Naive B cell (primary cell): ENCODE data around the gene BRF1. TPM values are rescaled to one million over a fixed set of nuclear protein-coding genes. Genes with fewer than 3 reads are reported as not detected.
A peak's percentile ranks its signal among the peaks of the same experiment; 100 is the strongest.

Experiments
- ATAC-seq, 2 donors: fragments of 150-1000 bp; cut with Tn5 transposase; 2 replicates each; pipeline ENCODE4 v1.10.0; 2021; ENCODE audit warnings: low read depth in 2 of 2, mild to moderate bottlenecking in 2 of 2, moderate library complexity in 2 of 2
- DNase-seq: peaks from one replicate; pipeline ENCODE4 v3.0.0; 2022
- H3K27ac Mint-ChIP-seq, 6 donors: one replicate each; pipeline ENCODE4 v1.8.0; 2020 to 2022; ENCODE audit warnings: mild to moderate bottlenecking in 6 of 6, mixed read lengths in 6 of 6, moderate library complexity in 5 of 6, inconsistent platforms in 2 of 6
- H3K27me3 Mint-ChIP-seq, 3 donors: one replicate each; pipeline ENCODE4 v1.8.0; 2021 to 2022; ENCODE audit warnings: mixed read lengths in 3 of 3, mild to moderate bottlenecking in 1 of 3
- H3K36me3 Mint-ChIP-seq, 2 donors: one replicate each; pipeline ENCODE4 v1.8.0; 2020 to 2022; ENCODE audit warnings: mixed read lengths in 2 of 2, inconsistent platforms in 1 of 2, mild to moderate bottlenecking in 1 of 2
- H3K4me1 Mint-ChIP-seq, 3 donors: one replicate each; pipeline ENCODE4 v1.8.0; 2020 to 2022; ENCODE audit warnings: mixed read lengths in 3 of 3, inconsistent platforms in 1 of 3, mild to moderate bottlenecking in 1 of 3, moderate library complexity in 1 of 3
- H3K4me3 Mint-ChIP-seq, 8 donors: one replicate each; pipeline ENCODE4 v1.8.0; 2020 to 2022; ENCODE audit warnings: mild to moderate bottlenecking in 8 of 8, mixed read lengths in 8 of 8, moderate library complexity in 8 of 8, inconsistent platforms in 2 of 8
- H3K9me3 Mint-ChIP-seq, 7 donors: one replicate each; pipeline ENCODE4 v1.8.0; 2020 to 2022; ENCODE audit warnings: mixed read lengths in 7 of 7, mild to moderate bottlenecking in 5 of 7, inconsistent platforms in 2 of 7, moderate library complexity in 1 of 7
- polyA plus RNA-seq, 6 donors: library from polyadenylated mRNA; unstranded; fragments of 300-500 nt; fragmentation: Illumina TruSeq; gene quantifications; one replicate each; pipeline ENCODE4 v1.2.3, GENCODE V29; 2021; ENCODE audit warnings: low read depth in 6 of 6

Gene BRF1
- polyA plus RNA-seq, 6 donors from 2014 or later = 3.1 to 8.9 (median 6.0) TPM

DNA sequence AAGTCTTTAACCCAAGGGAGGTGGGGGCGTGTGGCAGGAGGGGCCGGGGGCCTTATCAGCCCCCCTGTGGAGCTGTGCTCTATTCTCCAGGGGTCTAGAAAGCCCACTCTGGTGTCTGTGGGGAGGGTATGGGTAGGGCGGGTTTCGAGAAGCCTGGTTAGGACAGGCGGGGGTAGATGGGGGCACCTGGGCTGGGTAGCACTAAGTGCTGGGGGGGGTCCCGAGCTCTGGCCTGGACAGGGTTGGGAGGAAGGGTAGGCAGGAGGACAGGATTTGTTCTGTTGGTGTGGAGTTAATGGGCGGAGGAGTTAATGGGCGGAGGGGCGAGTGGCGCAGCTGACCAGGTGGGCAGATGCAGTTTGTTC, 15.8 kb upstream of the BRF1 start:
- H3K4me1 Mint-ChIP-seq = peaks cover 10 to 28% (median 19%) of the 10 kb centered on the region in 3 donors
- H3K4me3 Mint-ChIP-seq = peak overlapping the region in 6 of 8 donors; percentile 16 to 92 (median 90)
- no peaks in the 10 kb centered on the region for H3K27me3 Mint-ChIP-seq
- H3K27ac Mint-ChIP-seq = peak overlapping the region in 2 of 6 donors; percentile 81 to 89
- no peaks in the 10 kb centered on the region for H3K9me3 Mint-ChIP-seq
- ATAC-seq = no peak
- DNase-seq = no peak
- H3K36me3 Mint-ChIP-seq = no peaks in the 10 kb centered on the region

DNA sequence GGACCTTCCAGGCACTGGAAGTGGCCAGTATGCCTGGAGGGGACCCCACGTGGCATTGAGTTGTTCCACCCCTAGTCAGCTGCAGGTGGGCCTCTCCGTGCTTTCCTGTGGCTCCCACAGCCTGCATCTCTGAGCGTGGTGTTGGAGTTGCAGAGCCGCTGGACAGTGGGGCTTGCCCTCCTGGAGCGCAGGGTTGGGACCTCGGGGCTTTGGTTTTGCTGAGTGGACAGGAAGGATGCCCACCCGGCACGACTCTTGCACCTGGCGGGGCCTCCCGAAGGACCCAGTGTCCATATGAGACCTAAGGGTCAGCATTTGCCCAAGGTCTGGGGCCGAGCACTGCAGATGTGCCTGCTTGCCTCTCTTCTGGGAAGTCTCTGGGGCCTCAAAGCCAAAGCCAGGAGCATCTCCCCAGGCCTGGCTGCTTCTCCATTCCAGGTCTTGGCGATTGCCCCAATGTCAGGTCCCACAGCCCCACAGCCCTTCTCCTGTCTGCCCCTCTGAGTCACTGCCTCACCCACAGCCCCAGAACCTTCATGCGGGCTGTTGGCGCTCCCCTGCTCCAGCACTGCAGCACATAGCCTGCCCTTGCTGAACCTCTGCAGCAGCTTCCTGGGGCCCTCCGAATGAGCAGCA, 15.3 kb upstream of the BRF1 start:
- Mint-ChIP-seq H3K27ac (peak overlapping the region in 2 of 6 donors; percentile 81 to 82), H3K27me3 (no peaks in the 10 kb centered on the region), H3K36me3 (no peaks in the 10 kb centered on the region), H3K4me1 (peaks cover 10 to 28% (median 19%) of the 10 kb centered on the region in 3 donors), H3K9me3 (no peaks in the 10 kb centered on the region), H3K4me3 (peak overlapping the region; percentile 82 to 92 (median 90))
- DNase-seq = no peak
- ATAC-seq = no peak

GRCh38 chr14:105315211-105315721, 14.5 kb upstream of the BRF1 start:
- H3K4me1 Mint-ChIP-seq = peaks cover 10 to 28% (median 19%) of the 10 kb centered on the region in 3 donors
- H3K27me3 Mint-ChIP-seq = no peaks in the 10 kb centered on the region
- H3K4me3 Mint-ChIP-seq = peak overlapping the region; percentile 82 to 92 (median 90)
- H3K9me3 Mint-ChIP-seq = no peaks in the 10 kb centered on the region
- peak; percentile 49 to 56 for ATAC-seq
- H3K27ac Mint-ChIP-seq = peak overlapping the region; percentile 39 to 92 (median 86)
- DNase-seq = peak; percentile 67
- no peaks in the 10 kb centered on the region for H3K36me3 Mint-ChIP-seq

DNA sequence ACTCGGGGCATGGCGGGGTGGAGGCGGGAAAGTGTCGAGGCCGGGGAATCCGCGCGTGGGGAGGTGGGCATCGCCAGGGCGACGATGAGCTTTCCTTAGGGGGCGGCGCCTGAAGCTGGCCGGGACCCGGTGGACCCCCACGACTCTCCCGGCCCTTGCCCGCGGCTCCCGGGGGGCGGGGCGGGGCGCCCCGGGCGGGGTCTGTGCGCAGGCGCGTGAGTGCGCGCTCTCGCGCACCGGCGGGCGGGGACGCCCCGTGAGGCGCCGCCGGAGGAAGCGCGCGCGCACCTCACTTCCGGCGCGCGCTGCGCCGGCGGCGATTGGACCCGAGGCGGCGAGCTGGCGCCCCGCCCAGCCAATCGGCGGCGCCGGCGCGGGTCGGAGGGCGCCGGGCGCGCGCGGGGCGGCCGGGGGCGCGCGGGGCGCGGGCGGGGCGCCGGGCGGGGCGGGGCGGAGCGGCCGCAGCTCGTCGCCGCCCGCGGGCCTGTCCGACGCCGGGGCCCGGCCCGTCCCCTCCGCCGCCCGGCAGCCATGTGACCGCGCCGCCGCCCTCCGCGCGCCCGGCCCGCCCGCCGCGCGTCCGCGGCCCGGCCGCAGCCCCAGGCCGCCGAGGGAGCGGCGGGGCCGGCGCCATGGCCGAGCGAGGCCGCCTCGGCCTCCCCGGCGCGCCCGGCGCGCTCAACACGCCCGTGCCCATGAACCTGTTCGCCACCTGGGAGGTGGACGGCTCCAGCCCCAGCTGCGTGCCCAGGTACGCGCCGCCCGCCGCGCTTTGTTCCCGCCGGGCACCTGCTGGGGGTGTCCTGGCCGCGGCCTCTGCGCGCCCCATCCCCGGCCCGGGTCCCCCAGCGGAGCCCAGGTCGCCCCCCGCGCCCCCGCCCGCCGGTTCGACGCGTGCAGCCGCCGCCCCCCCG, 13.7 kb upstream of the BRF1 start, which contains the start of gene PACS2:
PACS2 (plus strand) TSS at position 462 of the 914 bp plus-strand sequence; CDS start at position 633, 171 bp downstream.
- H3K36me3 Mint-ChIP-seq = no peaks in the 10 kb centered on the region
- H3K4me1 Mint-ChIP-seq = peaks cover 10 to 28% (median 19%) of the 10 kb centered on the region in 3 donors
- DNase-seq (peak; percentile 83), ATAC-seq (peak; percentile 68 to 75)
- H3K27me3 Mint-ChIP-seq = no peaks in the 10 kb centered on the region
- H3K9me3 Mint-ChIP-seq = no peaks in the 10 kb centered on the region
- H3K27ac Mint-ChIP-seq = peak within 1 kb of the TSS; percentile 71 to 97 (median 86)
- H3K4me3 Mint-ChIP-seq = peak within 1 kb of the TSS; percentile 85 to 94 (median 91)

- peak overlapping the region in 5 of 6 donors; percentile 82 to 97 (median 84) for H3K27ac Mint-ChIP-seq
- H3K9me3 Mint-ChIP-seq = no peaks in the 10 kb centered on the region
- peak overlapping the region; percentile 77 to 94 (median 88) for H3K4me3 Mint-ChIP-seq
- peaks cover 10 to 28% (median 19%) of the 10 kb centered on the region in 3 donors for H3K4me1 Mint-ChIP-seq
- H3K27me3 Mint-ChIP-seq = no peaks in the 10 kb centered on the region
- no peak for DNase-seq
- no peaks in the 10 kb centered on the region for H3K36me3 Mint-ChIP-seq
- ATAC-seq = peak; percentile 26 to 37
Measured at GRCh38 chr14:105313381-105314286, 12.8 kb upstream of the BRF1 start.

- Mint-ChIP-seq H3K27me3 (no peaks in the 10 kb centered on the region), H3K27ac (peak overlapping the region in 1 of 6 donors; percentile 83)
Measured at GRCh38 chr14:105312973-105313372, 12.2 kb upstream of the BRF1 start.

DNA sequence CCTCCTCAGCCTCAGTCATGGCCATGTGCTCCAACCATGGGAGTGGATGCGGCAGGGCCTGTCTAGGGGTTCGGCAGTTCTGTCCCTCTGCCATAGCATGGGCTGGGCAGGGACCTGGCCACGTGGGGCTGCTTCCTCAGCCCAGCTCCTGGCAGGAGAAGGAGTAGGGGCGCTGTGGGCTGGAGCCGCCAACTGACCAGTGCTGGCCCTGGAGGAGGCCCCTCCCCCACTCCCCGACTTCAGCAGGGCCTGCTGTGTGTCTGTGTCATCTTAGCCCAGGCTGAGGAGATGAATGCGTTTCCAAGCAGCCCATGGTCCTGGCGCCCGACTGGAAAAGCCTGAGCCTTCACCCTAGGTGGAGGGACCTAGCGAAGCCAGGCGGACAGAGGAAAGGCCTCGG, 11.0 kb upstream of the BRF1 start:
- H3K27ac Mint-ChIP-seq = no peak overlapping the region
- DNase-seq (no peak), ATAC-seq (no peak)
- H3K36me3 Mint-ChIP-seq = no peaks in the 10 kb centered on the region
- peaks cover 0 to 4% (median 0%) of the 10 kb centered on the region in 7 donors for H3K9me3 Mint-ChIP-seq
- H3K27me3 Mint-ChIP-seq = no peaks in the 10 kb centered on the region
- peaks cover 14 to 22% (median 19%) of the 10 kb centered on the region in 3 donors for H3K4me1 Mint-ChIP-seq
- H3K4me3 Mint-ChIP-seq = no peak overlapping the region

More at GRCh38 chr14:105312973-105313372, 12.2 kb upstream of the BRF1 start:
- Mint-ChIP-seq H3K9me3 (no peaks in the 10 kb centered on the region), H3K4me1 (peaks cover 10 to 28% (median 19%) of the 10 kb centered on the region in 3 donors), H3K4me3 (peak overlapping the region in 7 of 8 donors; percentile 77 to 94 (median 91)), H3K36me3 (no peaks in the 10 kb centered on the region)
- ATAC-seq (no peak), DNase-seq (no peak)

DNA sequence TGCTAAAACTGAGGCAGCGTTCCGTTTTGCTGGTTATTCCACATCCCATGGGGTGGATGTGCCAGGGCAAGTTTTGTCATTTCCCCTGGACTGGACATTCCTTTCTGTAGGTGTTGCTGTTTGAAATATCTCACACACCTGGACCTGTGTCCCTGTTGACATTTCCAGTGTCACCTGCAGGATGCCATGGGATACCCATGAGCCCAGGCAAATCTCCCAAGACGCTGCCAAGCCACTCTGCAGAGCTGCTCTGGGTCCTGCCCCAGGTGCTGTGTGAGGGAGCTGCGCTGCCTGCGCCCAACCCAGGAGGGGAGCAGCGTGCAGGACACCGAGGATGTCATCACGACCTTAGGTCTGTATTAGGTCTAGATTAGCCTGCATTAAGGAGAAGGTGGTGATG, 8.6 kb upstream of the BRF1 start:
- Mint-ChIP-seq H3K4me1 (peaks cover 10 to 20% (median 16%) of the 10 kb centered on the region in 3 donors), H3K27ac (peak overlapping the region in 1 of 6 donors; percentile 81), H3K4me3 (no peak overlapping the region), H3K36me3 (no peaks in the 10 kb centered on the region), H3K9me3 (peaks cover 0 to 4% (median 0%) of the 10 kb centered on the region in 7 donors), H3K27me3 (no peaks in the 10 kb centered on the region)
- DNase-seq (no peak), ATAC-seq (no peak)

- H3K4me1 Mint-ChIP-seq = peaks cover 14 to 21% (median 18%) of the 10 kb centered on the region in 3 donors
- H3K9me3 Mint-ChIP-seq = peaks cover 0 to 4% (median 0%) of the 10 kb centered on the region in 7 donors
- H3K27me3 Mint-ChIP-seq = no peaks in the 10 kb centered on the region
- H3K4me3 Mint-ChIP-seq = peak overlapping the region in 2 of 8 donors; percentile 3 to 16
- H3K27ac Mint-ChIP-seq = no peak overlapping the region
- no peaks in the 10 kb centered on the region for H3K36me3 Mint-ChIP-seq
- no peak for DNase-seq
- ATAC-seq = no peak
Measured at GRCh38 chr14:105307052-105307727, 6.4 kb upstream of the BRF1 start.

DNA sequence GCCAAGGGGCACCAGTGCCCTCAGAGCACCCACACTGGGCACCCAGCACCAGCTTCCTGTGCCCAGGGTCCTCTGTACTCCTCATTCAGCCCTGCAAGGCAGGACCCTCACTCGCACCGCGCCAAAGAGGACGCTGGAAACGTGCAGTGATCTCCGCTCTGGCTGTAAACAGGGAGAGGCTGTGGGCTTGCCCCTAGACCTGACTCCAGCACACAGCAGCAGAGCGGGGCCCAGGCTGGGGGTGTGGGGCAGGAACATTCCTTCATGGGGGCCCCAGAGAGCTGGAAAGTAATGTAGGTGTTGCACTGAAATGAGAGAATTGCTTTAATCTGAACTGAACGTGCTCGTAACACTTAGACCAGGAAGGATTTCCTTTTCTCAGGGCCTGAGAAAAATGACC, 5.0 kb upstream of the BRF1 start:
- Mint-ChIP-seq H3K27ac (no peak overlapping the region), H3K4me1 (peaks cover 18 to 26% (median 21%) of the 10 kb centered on the region in 3 donors), H3K9me3 (peaks cover 0 to 4% (median 0%) of the 10 kb centered on the region in 7 donors), H3K4me3 (no peak overlapping the region), H3K27me3 (no peaks in the 10 kb centered on the region), H3K36me3 (no peaks in the 10 kb centered on the region)
- DNase-seq = no peak
- no peak for ATAC-seq

- Mint-ChIP-seq H3K27me3 (no peaks in the 10 kb centered on the region), H3K4me1 (peaks cover 18 to 26% (median 21%) of the 10 kb centered on the region in 3 donors), H3K36me3 (no peaks in the 10 kb centered on the region), H3K27ac (peak overlapping the region in 1 of 6 donors; percentile 69), H3K4me3 (peak overlapping the region in 1 of 8 donors; percentile 64), H3K9me3 (peaks cover 0 to 4% (median 0%) of the 10 kb centered on the region in 7 donors)
- no peak for ATAC-seq
- DNase-seq = no peak
Measured at GRCh38 chr14:105305345-105305744, 4.5 kb upstream of the BRF1 start.

DNA sequence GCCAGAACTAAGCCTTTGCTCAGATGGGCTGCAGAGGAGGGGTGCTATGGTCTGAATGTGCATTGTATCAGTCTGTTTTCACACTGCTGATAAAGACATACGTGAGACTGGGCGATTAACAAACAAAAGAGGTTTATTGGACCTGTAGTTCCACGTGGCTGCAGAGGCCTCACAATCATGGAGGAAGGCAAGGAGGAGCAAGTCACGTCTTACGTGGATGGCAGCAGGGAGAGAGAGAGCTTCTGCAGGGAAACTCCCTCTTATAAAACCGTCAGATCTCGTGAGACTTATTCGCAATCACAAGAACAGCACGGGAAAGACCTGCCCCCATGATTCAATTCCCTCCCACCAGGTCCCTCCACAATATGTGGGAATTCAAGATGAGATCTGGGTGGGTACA, 3.8 kb upstream of the BRF1 start:
- H3K36me3 Mint-ChIP-seq = no peaks in the 10 kb centered on the region
- peaks cover 0 to 4% (median 0%) of the 10 kb centered on the region in 7 donors for H3K9me3 Mint-ChIP-seq
- H3K4me1 Mint-ChIP-seq = peaks cover 22 to 32% (median 25%) of the 10 kb centered on the region in 3 donors
- peak overlapping the region in 1 of 6 donors; percentile 56 for H3K27ac Mint-ChIP-seq
- H3K27me3 Mint-ChIP-seq = no peaks in the 10 kb centered on the region
- DNase-seq (no peak), ATAC-seq (no peak)
- H3K4me3 Mint-ChIP-seq = peak overlapping the region in 1 of 8 donors; percentile 64
